GM18858 (cell line): Measurements from ENCODE around the gene CNPY3.

Experiments
- ATAC-seq: cut with Tn5 transposase; IDR thresholded peaks from one replicate; pipeline ENCODE4 v1.9.1; 2021; ENCODE audit not compliant: unreplicated experiment

The CNPY3 gene

DNA sequence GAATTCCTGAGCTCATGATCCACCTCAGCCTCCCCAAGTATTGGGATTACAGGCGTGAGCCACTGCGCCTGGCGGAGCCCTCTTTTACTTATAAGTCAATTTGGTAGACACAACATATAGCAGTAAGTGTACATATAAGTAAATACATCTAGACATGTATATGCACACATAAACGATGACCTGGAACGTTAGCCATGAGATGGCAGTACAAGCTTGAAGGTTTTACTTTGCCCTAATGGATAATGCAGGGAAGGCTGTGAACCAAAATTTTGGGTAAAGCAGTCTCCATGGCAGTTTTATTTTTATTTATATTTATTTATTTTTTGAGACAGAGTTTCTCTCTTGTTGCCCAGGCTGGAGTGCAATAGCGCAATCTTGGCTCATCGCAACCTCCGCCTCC is 28.8 kb downstream of the CNPY3 start:
- ATAC-seq, result no peak

GRCh38 chr6:42959917-42960242 is 30.6 kb downstream of the CNPY3 start:
- no peak for ATAC-seq

DNA sequence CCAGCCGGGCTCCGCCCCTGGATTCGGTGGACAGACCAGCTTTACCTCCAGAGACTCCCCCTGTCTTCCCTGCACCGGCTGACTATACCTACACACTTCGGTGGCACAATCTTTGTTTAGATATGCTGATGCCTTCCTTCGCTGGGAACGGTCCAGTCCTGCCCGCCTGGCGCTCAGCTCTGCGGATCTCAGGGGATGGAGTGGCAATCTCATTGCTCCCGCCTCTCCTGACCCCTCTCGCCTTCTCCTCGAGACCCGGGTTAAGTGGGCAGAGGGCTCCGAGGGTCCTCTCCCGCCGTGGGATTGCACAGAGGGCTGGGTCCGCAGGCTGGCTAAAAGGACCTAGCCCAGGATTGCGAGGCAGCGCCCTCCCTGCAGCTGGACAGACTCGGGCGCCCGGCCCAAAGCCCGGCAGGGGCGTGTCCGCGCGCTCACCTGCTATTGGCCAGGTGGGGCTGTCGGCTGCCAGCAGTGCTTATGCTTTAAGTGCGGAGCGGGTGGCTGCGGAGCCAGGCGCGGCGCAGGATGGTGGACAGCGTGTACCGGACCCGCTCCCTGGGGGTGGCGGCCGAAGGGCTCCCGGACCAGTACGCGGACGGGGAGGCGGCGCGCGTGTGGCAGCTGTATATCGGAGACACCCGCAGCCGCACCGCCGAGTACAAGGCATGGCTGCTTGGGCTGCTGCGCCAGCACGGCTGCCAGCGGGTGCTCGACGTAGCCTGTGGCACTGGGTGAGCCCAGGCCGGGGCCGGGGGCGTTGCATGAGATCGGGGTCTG is 31.2 kb downstream of the CNPY3 start, which contains the start of gene GNMT:
Gene GNMT, plus strand, starts transcription at position 512 of the 777 bp plus-strand sequence. Its CDS starts 14 bp downstream, at position 526.
- ATAC-seq, result no peak

GRCh38 chr6:42961020-42961470 is 31.8 kb downstream of the CNPY3 start:
- ATAC-seq, result no peak

DNA sequence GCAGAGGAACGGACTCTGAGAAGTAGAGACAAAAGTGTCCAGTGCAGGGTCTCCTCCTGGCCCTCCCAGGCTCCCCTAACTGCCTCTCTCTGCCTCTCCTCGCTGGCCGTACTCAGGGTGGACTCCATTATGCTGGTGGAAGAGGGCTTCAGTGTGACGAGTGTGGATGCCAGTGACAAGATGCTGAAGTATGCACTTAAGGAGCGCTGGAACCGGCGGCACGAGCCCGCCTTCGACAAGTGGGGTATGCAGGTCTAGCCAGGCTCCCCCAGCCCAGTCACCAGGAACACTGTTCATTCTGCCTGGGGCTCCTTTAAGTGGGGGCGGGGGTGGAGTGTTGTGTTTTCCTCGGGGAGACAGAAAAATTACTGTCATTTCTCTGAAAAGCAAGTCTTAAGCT is 32.8 kb downstream of the CNPY3 start:
- ATAC-seq, result no peak

- ATAC-seq, result no peak
These were observed 33.4 kb downstream of the CNPY3 start for GRCh38 chr6:42962502-42963178.

DNA sequence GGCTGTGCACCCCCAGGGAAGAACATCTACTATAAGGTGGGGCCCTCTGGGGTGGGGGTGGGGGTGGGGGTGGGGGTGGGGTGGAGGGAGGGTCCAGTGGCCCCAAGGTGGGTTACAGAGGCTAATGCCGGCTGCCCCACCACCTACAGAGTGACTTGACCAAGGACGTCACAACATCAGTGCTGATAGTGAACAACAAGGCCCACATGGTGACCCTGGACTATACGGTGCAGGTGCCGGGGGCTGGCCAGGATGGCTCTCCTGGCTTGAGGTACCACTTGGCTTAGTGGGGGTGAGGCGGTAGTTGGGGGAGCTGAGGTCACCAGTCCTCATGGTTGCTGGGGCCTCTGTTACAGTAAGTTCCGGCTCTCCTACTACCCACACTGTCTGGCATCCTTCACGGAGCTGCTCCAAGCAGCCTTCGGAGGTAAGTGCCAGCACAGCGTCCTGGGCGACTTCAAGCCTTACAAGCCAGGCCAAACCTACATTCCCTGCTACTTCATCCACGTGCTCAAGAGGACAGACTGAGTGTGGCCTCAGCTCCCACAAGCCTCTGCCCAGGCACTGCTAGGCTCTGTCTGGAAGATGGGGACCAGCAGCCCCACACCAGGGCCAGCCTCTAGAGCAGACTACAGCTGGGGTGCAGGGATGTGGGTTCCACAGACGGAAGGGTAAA is 34.0 kb downstream of the CNPY3 start:
- ATAC-seq, result no peak

- no peak for ATAC-seq
These were observed 34.8 kb downstream of the CNPY3 start for GRCh38 chr6:42963855-42964605.

- ATAC-seq, result no peak
These were observed 37.3 kb downstream of the CNPY3 start for GRCh38 chr6:42966571-42966970.

- no peak for ATAC-seq
These were observed 37.9 kb downstream of the CNPY3 start for GRCh38 chr6:42967228-42967627.

DNA sequence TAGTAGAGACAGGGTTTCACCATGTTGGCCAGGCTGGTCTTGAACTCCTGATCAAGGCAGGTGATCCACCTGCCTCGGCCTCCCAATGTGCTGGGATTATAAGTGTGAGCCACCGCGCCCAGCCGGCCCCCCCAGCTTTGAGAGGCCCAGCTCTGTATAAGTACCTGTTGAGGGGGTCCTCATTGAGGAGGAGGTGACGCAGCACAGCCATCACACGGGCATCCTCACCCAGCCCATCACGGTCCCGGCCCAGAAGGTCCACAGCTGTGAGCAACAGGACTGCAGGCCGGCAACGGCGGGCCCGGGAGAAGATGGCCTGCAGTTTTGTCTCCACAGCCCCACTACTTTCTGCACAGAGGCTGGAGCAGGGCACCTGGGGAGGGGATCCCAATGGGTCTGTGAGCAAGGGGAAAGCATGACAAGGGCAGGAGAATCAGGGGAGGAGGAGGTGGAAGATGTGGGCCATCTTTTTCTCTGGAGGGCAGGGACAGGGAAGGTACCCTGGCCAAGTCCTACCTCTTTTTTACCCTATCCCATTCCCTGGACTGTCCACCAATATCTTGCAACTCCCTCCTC is 38.9 kb downstream of the CNPY3 start:
- ATAC-seq, result no peak

- no peak for ATAC-seq
These were observed 39.5 kb downstream of the CNPY3 start for GRCh38 chr6:42968783-42969182.

DNA sequence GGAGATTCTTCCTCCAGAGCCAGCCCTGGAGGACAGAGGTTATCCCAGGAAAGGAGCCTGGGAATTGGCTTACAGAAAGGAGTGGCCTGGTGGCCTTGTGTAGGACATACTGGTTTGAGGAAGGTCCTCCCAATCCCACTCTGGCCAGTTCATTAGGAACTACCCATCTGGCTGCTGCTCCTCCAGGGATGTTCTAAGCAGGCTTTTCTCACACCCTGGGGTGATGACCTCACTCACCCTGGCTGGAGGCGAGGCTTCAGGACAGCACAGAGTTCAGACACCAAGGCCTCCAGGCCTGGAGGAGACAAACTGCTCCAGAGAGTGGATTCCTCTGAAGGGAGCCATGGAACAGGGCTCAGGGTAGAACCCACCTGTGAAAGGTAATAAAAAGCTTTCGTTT is 40.2 kb downstream of the CNPY3 start:
- no peak for ATAC-seq

DNA sequence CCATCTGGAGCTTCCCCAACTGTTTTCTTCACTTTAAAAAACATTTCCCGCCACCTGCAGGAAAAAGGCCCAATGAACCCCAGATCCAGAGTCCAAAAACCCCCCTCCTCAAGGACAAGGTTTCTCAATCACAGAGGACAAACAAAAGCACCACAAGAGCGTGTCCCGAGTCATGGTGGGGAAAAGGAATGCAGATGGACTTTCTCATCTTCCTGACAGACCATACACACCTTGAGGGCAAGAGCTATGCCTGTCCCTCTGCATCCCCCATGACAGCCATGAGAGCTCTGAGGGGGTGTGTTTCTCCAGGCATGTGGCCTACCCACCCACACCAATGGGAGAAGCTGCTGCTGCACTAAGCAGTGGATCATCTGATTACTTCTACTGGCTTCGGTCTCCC is 40.7 kb downstream of the CNPY3 start:
- no peak for ATAC-seq

- no peak for ATAC-seq
These were observed 41.8 kb downstream of the CNPY3 start for GRCh38 chr6:42970871-42971612.

DNA sequence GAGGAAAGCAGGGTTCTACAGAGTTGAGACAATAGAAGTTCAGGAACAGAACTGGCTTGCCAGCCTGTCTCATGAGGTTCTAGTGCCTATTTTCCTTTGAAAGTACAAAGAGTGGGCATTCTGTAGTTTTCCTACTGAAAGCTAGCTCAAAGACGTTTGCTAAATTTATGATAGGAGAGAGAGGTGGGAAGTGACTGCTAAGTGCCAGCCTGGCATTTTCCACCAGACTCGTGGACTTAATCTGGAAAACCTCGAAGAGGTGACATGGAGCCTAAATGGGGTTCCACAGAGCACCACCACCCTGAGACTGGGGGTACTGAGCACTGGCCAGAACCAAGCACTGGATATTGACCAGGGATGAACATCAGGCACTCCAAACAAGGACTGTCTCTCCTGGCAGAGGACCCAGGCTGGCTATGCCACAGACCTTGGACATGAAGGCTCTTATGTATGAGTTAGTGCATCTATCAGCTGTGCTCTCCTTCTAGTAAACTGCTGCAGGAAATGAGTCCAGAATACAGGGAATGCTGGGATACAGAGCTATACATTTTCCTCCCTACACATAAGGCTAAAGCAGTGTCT is 42.6 kb downstream of the CNPY3 start:
- ATAC-seq, result no peak

- no peak for ATAC-seq
These were observed 44.6 kb downstream of the CNPY3 start for GRCh38 chr6:42973926-42974325.

- no peak for ATAC-seq
These were observed 45.7 kb downstream of the CNPY3 start for GRCh38 chr6:42974919-42975505.

DNA sequence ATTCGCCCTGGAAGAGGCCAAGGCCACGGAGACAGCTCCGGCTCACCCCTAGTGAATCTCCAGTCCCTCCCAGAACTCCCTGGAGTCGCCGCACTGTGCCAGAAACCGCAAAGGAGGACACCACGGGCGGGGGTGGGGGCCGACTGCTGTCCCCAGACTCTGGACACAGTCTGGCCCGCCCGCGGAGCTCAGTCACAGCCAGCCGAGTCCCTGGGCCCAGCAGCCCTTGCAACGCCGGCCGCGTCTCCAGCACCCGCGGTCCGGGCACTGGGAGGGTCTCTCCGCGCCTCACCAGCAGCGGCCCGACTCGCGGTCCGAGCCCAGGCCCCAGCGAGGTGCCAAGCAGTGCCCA is 49.2 kb downstream of the CNPY3 start:
- no peak for ATAC-seq
